Activated CD4-positive, alpha-beta T cell treated with anti-CD3 and anti-CD28 coated beads for 24 hours (primary cell): ENCODE data around the gene SULF2.
"Not testable (repeated sequence)": the region's sequence is repeated elsewhere in the genome, so short reads cannot be mapped to it uniquely, and the experiment has no call there.

Experiments
- DNase-seq, 2 donors: peaks; one replicate each; pipeline ENCODE4 v3.0.0-alpha.2; 2020; ENCODE audit warnings: low read depth in 2 of 2

Gene SULF2

GRCh38 chr20:47785311-47785853 is at the start of gene SULF2:
Gene SULF2 (minus strand): TSS chr20:47785481. CDS start chr20:47757363, 28,118 bp downstream.
- no peak for DNase-seq

- not testable (repeated sequence) for DNase-seq
These were observed 46.4 kb upstream of the SULF2 start for GRCh38 chr20:47831675-47832074.

- DNase-seq = not testable (repeated sequence)
These were observed 41.4 kb upstream of the SULF2 start for GRCh38 chr20:47826716-47827115.

GRCh38 chr20:47826006-47826405 is 40.7 kb upstream of the SULF2 start:
- not testable (repeated sequence) for DNase-seq

GRCh38 chr20:47825011-47825762 is 39.9 kb upstream of the SULF2 start:
- DNase-seq = no peak

GRCh38 chr20:47823941-47824340 is 38.7 kb upstream of the SULF2 start:
- not testable (repeated sequence) for DNase-seq

- no peak for DNase-seq
These were observed 36.3 kb upstream of the SULF2 start for GRCh38 chr20:47821481-47822100.

- no peak for DNase-seq
These were observed 33.8 kb upstream of the SULF2 start for GRCh38 chr20:47818996-47819609.

- no peak for DNase-seq
These were observed 33.2 kb upstream of the SULF2 start for GRCh38 chr20:47818466-47818865.

- DNase-seq = no peak
These were observed 32.7 kb upstream of the SULF2 start for GRCh38 chr20:47818016-47818415.

GRCh38 chr20:47817573-47817972 is 32.3 kb upstream of the SULF2 start:
- no peak for DNase-seq

GRCh38 chr20:47816487-47817451 is 31.5 kb upstream of the SULF2 start:
- DNase-seq = no peak

GRCh38 chr20:47815866-47816265 is 30.6 kb upstream of the SULF2 start:
- DNase-seq = no peak

GRCh38 chr20:47815416-47815806 is 30.1 kb upstream of the SULF2 start:
- no peak for DNase-seq

GRCh38 chr20:47814632-47815415 is 29.5 kb upstream of the SULF2 start:
- DNase-seq = no peak

GRCh38 chr20:47810721-47811347 is 25.6 kb upstream of the SULF2 start:
- DNase-seq = no peak

- no peak for DNase-seq
These were observed 24.9 kb upstream of the SULF2 start for GRCh38 chr20:47810116-47810677.

- no peak for DNase-seq
These were observed 24.1 kb upstream of the SULF2 start for GRCh38 chr20:47809161-47809960.

GRCh38 chr20:47805951-47806350 is 20.7 kb upstream of the SULF2 start:
- DNase-seq = no peak
